Hindlimb muscle (tissue), 1 donor: ENCODE data around the gene CHD5. TPM values are rescaled to one million over a fixed set of nuclear protein-coding genes. Genes with fewer than 3 reads are reported as not detected.

ENCODE experiments used
- DNase-seq: peaks from one replicate; pipeline ENCODE4 v3.0.0-alpha.2; 2013
- polyA plus RNA-seq: library from polyadenylated mRNA; unstranded; fragments of 120-200 nt; gene quantifications from one replicate; pipeline ENCODE4 v1.2.1, GENCODE V29; 2013; ENCODE audit not compliant: insufficient read length

Gene CHD5
- polyA plus RNA-seq, 1 donor: 0.35 TPM

GRCh38 chr1:6053206-6053546 is 126.9 kb downstream of the CHD5 start:
- DNase-seq: no peak

GRCh38 chr1:6052543-6053205 is 127.4 kb downstream of the CHD5 start:
- DNase-seq: peak; percentile 79

Other genes with a start within 250 kb of the CHD5 start
- gene NPHP4, start 187.9 kb downstream of the CHD5 start, polyA plus RNA-seq: 5.1 TPM
- 4.6 TPM for gene KCNAB2, start 134.4 kb downstream of the CHD5 start, polyA plus RNA-seq
- gene RPL22, start 19.3 kb upstream of the CHD5 start, polyA plus RNA-seq: 572 TPM
- gene RNF207, start 25.8 kb upstream of the CHD5 start, polyA plus RNA-seq: 32.9 TPM
- 40.8 TPM for gene ICMT, start 55.6 kb upstream of the CHD5 start, polyA plus RNA-seq
- gene HES3, start 63.9 kb upstream of the CHD5 start, polyA plus RNA-seq: not detected
- gene GPR153, start 80.8 kb upstream of the CHD5 start, polyA plus RNA-seq: 23.4 TPM
- 17.7 TPM for gene ACOT7, start 213.4 kb upstream of the CHD5 start, polyA plus RNA-seq
- 0.21 TPM for gene HES2, start 239.6 kb upstream of the CHD5 start, polyA plus RNA-seq
- gene ESPN, start 244.5 kb upstream of the CHD5 start, polyA plus RNA-seq: 1.5 TPM